ENCODE measurements around the gene TBCE. TPM values are rescaled to one million over a fixed set of nuclear protein-coding genes. Genes with fewer than 3 reads are reported as not detected.
"Not testable (repeated sequence)": the region's sequence is repeated elsewhere in the genome, so short reads cannot be mapped to it uniquely, and the experiment has no call there.

TBCE gene
- polyA plus RNA-seq, 3 donors = 15.4 to 19.4 (median 17.6) TPM

DNA sequence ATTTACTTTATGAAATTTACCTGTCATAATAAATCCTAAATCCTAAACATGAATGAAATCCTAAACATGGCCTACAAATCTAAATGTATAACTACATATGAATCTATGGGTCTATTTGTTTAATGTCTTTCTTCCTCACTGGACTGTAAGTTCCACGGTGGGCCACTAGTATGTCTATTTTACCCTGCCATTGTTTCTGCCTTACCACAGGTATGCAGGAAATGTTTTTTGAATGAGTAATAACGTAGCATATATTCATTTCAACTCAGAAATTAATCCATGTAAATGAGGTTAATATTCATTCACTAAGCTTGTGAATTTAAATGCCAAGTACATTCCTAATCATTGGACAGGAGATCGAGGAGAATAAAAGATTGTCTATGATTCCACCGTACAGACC is 101.7 kb downstream of the TBCE start:
- no peaks in the 10 kb centered on the region for H3K4me1 ChIP-seq (ENCODE audit: control insufficient read depth in 1 of 2, insufficient read depth in 2 of 2, low read length in 2 of 2)
- no peaks in the 10 kb centered on the region for H3K27me3 Mint-ChIP-seq (ENCODE audit: low read depth in 3 of 3)
- H3K79me2 ChIP-seq (ENCODE audit: insufficient read depth, low read length) = no peaks in the 10 kb centered on the region
- intact Hi-C loops (cut with micrococcal nuclease) = no loop called here
- no peaks in the 10 kb centered on the region for H3K4me1 Mint-ChIP-seq
- H3K36me3 Mint-ChIP-seq = peaks cover 32 to 54% of the 10 kb centered on the region in 2 donors
- H2AFZ ChIP-seq (ENCODE audit: insufficient read depth, low read depth, low read length, poor library complexity, severe bottlenecking) = no peak overlapping the region
- H4K20me1 ChIP-seq (ENCODE audit: insufficient read depth, low read length) = no peaks in the 10 kb centered on the region
- DNase-seq = no peak
- no peaks in the 10 kb centered on the region for H3K9me3 ChIP-seq (replicated peaks in 1 of 2; ENCODE audit: control insufficient read depth in 1 of 2, insufficient read depth in 1 of 2, low read length in 2 of 2)
- no peak overlapping the region for H3K27ac Mint-ChIP-seq
- WGBS (ENCODE audit: insufficient coverage) = no CpG with 5 or more reads among the region's 4 CpGs
- no peak overlapping the region for H3K27ac ChIP-seq (ENCODE audit: low read depth in 1 of 2, low read length in 2 of 2)
- TF ChIP-seq, protein P1, sequence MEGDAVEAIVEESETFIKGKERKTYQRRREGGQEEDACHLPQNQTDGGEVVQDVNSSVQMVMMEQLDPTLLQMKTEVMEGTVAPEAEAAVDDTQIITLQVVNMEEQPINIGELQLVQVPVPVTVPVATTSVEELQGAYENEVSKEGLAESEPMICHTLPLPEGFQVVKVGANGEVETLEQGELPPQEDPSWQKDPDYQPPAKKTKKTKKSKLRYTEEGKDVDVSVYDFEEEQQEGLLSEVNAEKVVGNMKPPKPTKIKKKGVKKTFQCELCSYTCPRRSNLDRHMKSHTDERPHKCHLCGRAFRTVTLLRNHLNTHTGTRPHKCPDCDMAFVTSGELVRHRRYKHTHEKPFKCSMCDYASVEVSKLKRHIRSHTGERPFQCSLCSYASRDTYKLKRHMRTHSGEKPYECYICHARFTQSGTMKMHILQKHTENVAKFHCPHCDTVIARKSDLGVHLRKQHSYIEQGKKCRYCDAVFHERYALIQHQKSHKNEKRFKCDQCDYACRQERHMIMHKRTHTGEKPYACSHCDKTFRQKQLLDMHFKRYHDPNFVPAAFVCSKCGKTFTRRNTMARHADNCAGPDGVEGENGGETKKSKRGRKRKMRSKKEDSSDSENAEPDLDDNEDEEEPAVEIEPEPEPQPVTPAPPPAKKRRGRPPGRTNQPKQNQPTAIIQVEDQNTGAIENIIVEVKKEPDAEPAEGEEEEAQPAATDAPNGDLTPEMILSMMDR (IDR thresholded peaks at IDR 0.05) = no peak
- H3K4me3 Mint-ChIP-seq = no peak overlapping the region
- no peaks in the 10 kb centered on the region for H3K27me3 ChIP-seq (ENCODE audit: control insufficient read depth in 2 of 2, insufficient read depth in 2 of 2, low read length in 2 of 2)
- H3K4me3 ChIP-seq (replicated peaks in 1 of 3; ENCODE audit: low read depth in 2 of 3, low read length in 3 of 3) = no peak overlapping the region
- no peak overlapping the region for H3K9ac ChIP-seq (ENCODE audit: insufficient read depth, low read length, poor library complexity, severe bottlenecking)
- peaks cover 0 to 4% (median 0%) of the 10 kb centered on the region in 7 donors for H3K9me3 Mint-ChIP-seq
- peaks cover 3 to 76% of the 10 kb centered on the region in 2 donors for H3K36me3 ChIP-seq (replicated peaks in 1 of 2; ENCODE audit: control insufficient read depth in 1 of 2, insufficient read depth in 2 of 2, low read length in 2 of 2)
- no peak overlapping the region for H3K4me2 ChIP-seq (replicated peaks; ENCODE audit: extremely low read depth, low read length, poor library complexity, severe bottlenecking)

DNA sequence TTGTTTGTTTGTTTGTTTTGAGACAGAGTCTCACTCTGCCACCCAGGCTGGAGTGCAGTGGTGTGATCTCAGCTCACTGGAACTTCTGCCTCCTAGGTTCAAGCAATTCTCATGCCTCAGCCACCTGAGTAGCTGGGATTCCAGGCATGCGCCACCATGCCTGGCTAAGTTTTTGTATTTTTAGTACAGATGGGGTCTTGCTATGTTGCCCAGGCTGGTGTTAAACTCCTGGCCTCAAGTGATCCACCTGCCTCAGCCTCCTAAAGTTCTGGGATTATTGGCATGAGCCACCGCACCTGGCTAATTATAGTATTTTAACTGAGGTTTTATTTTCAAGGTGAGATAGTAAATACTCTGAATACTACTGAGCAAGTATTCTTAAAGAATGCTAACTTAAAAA is 102.7 kb downstream of the TBCE start:
- H3K4me1 ChIP-seq (ENCODE audit: control insufficient read depth in 1 of 2, insufficient read depth in 2 of 2, low read length in 2 of 2); intact Hi-C loops (cut with micrococcal nuclease); H3K9me3 ChIP-seq (replicated peaks in 1 of 2; ENCODE audit: control insufficient read depth in 1 of 2, insufficient read depth in 1 of 2, low read length in 2 of 2); H4K20me1 ChIP-seq (ENCODE audit: insufficient read depth, low read length); H3K4me1 Mint-ChIP-seq; H3K9me3 Mint-ChIP-seq; H3K4me3 ChIP-seq (replicated peaks in 1 of 3; ENCODE audit: low read depth in 2 of 3, low read length in 3 of 3); H3K27ac Mint-ChIP-seq; H3K4me3 Mint-ChIP-seq; H3K27me3 Mint-ChIP-seq (ENCODE audit: low read depth in 3 of 3); H3K4me2 ChIP-seq (replicated peaks; ENCODE audit: extremely low read depth, low read length, poor library complexity, severe bottlenecking); H2AFZ ChIP-seq (ENCODE audit: insufficient read depth, low read depth, low read length, poor library complexity, severe bottlenecking); H3K27ac ChIP-seq (ENCODE audit: low read depth in 1 of 2, low read length in 2 of 2); H3K79me2 ChIP-seq (ENCODE audit: insufficient read depth, low read length); H3K9ac ChIP-seq (ENCODE audit: insufficient read depth, low read length, poor library complexity, severe bottlenecking); H3K27me3 ChIP-seq (ENCODE audit: control insufficient read depth in 2 of 2, insufficient read depth in 2 of 2, low read length in 2 of 2); DNase-seq: not testable (repeated sequence)
- peaks cover 29 to 49% of the 10 kb centered on the region in 2 donors for H3K36me3 Mint-ChIP-seq
- no CpG with 5 or more reads among the region's 2 CpGs for WGBS (ENCODE audit: insufficient coverage)
- peaks cover 3 to 71% of the 10 kb centered on the region in 2 donors for H3K36me3 ChIP-seq (replicated peaks in 1 of 2; ENCODE audit: control insufficient read depth in 1 of 2, insufficient read depth in 2 of 2, low read length in 2 of 2)

All from CD14-positive monocyte (primary cell).